MCF 10A (cell line): ENCODE measurements around the gene GARS1. TPM values are rescaled to one million over a fixed set of nuclear protein-coding genes. Genes with fewer than 3 reads are reported as not detected.

Source experiments
- BruUV-seq: library from RNA; stranded (reverse); fragments of 400-500 nt; replicated peaks from 2 replicates; lab custom pipeline; 2021; lab: Mats Ljungman, UMichigan
- CTCF ChIA-PET: fragments of 300-600 bp; sonication (Branson Sonifier 250); formaldehyde crosslinking; extraction: SDS; loops from one replicate; lab custom pipeline; 2021; ENCODE audit warnings: antibody characterized with exemption, inconsistent platforms; lab: Yijun Ruan, JAX
- POLR2A ChIA-PET: fragments of 300-600, 350-650 bp; sonication (Branson Sonifier 250); formaldehyde crosslinking; extraction: SDS; loops from one replicate; lab custom pipeline; 2020; ENCODE audit warnings: antibody characterized with exemption, inconsistent platforms; lab: Yijun Ruan, JAX
- DNase-seq: peaks from one replicate; pipeline ENCODE4 v3.0.0-alpha.2; 2018; ENCODE audit not compliant: unreplicated experiment
- H3K27ac Mint-ChIP-seq: one replicate; pipeline ENCODE4 v1.8.0; 2022; ENCODE audit warnings: mild to moderate bottlenecking, low read depth, mixed read lengths; ENCODE audit not compliant: unreplicated experiment
- H3K27me3 Mint-ChIP-seq: one replicate; pipeline ENCODE4 v1.8.0; 2022; ENCODE audit warnings: mixed read lengths; ENCODE audit not compliant: insufficient read depth, unreplicated experiment
- H3K36me3 Mint-ChIP-seq: one replicate; pipeline ENCODE4 v1.8.0; 2022; ENCODE audit warnings: mild to moderate bottlenecking, moderate library complexity, mixed read lengths; ENCODE audit not compliant: insufficient read depth, unreplicated experiment
- H3K4me1 Mint-ChIP-seq: one replicate; pipeline ENCODE4 v1.8.0; 2022; ENCODE audit warnings: mixed read lengths; ENCODE audit not compliant: insufficient read depth, unreplicated experiment
- H3K4me3 Mint-ChIP-seq: one replicate; pipeline ENCODE4 v1.8.0; 2022; ENCODE audit warnings: mild to moderate bottlenecking, moderate library complexity, mixed read lengths; ENCODE audit not compliant: unreplicated experiment
- H3K9me3 Mint-ChIP-seq: one replicate; pipeline ENCODE4 v1.8.0; 2022; ENCODE audit warnings: mixed read lengths; ENCODE audit not compliant: unreplicated experiment
- CTCF ChIP-seq: fragments of 200-600 bp; IDR thresholded peaks from one replicate; pipeline ENCODE4 v1.8.0; 2022; ENCODE audit warnings: antibody characterized with exemption, mild to moderate bottlenecking; ENCODE audit not compliant: unreplicated experiment
- intact Hi-C: fragments of 100-400 bp; cut with micrococcal nuclease; formaldehyde crosslinking; loops from 2 replicates; pipeline ENCODE4 v1.14.1; 2022
- total RNA-seq: library from RNA; stranded (reverse); gene quantifications from 2 replicates; pipeline ENCODE4 v1.2.3, GENCODE V29; 2022

GARS1 gene
- total RNA-seq, 1 experiment from 2014 or later = 386 TPM

- intact Hi-C loops = no loop called here
- ChIA-PET POLR2A (interaction anchor here (0.6 kb wide), 1 partner anchor 18 kb away, joined by 4 read pairs; no protein-coding TSS in a partner anchor), CTCF (interaction anchor here (0.6 to 1.2 kb wide), 3 partner anchors 16 to 277 kb away, joined by 3 to 7 read pairs (median 4); no protein-coding TSS in a partner anchor)
- BruUV-seq = no TSS peak
- no peak for DNase-seq
- Mint-ChIP-seq H3K27me3 (no peaks in the 10 kb centered on the region), H3K9me3 (peaks cover 5% of the 10 kb centered on the region), H3K4me3 (no peak overlapping the region), H3K27ac (no peak overlapping the region), H3K4me1 (no peaks in the 10 kb centered on the region), H3K36me3 (no peaks in the 10 kb centered on the region)
- TF ChIP-seq CTCF = no peak
Measured at GRCh38 chr7:30661926-30662325, 67.2 kb downstream of the GARS1 start.

DNA sequence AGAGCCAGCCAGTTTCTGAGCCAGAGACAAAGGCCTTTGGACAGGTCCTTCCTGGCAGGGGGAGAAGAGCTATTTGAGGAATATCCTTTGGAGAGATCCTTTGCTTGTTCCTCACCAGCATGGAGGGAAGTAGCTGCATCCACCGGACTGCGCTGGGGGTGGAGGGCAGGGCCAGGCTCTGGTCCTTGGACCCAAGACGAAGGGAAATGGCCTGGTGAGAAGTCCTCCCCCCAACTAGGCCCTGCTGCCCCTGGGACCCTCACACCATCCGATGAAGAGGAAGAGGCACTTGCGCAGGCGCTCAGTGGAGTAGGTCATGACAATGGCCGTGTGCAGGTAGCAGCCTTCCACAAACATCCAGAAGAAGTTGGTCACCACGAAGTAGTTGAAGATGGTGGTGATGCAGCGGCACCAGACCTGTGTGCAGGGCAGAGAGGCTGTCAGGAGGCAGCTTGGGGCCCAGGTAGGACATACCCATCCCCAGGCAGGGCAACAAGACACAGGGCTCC is 67.8 kb downstream of the GARS1 start:
- TF ChIP-seq CTCF = no peak
- no TSS peak for BruUV-seq
- Mint-ChIP-seq H3K4me3 (no peak overlapping the region), H3K27me3 (no peaks in the 10 kb centered on the region), H3K9me3 (peaks cover 5% of the 10 kb centered on the region), H3K4me1 (no peaks in the 10 kb centered on the region), H3K36me3 (no peaks in the 10 kb centered on the region), H3K27ac (no peak overlapping the region)
- no peak for DNase-seq
- intact Hi-C loops = no loop called here
- CTCF ChIA-PET = interaction anchor here (0.6 kb wide), 2 partner anchors 235 to 276 kb away, joined by 3 to 4 read pairs; no protein-coding TSS in a partner anchor
- POLR2A ChIA-PET = no interaction called here

DNA sequence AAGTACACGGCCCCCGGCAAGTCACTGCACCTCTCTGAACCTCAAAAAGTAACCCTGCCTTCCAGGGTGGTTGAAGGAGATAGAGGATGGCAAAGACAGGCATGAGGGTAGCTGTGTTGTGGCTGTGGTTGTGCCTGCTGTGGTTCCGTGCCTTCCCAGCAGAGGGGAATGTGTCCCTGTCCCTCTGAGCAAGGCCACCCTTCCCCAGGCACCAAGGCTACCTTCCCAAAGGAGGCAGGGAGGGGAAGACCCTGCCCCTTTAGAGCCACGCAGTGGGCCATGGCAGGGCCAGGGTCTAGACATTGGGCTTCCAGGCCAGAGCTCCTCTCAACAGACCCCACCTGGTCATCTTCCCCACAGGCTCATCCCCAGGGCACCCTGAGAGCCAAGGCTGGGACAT is 68.7 kb downstream of the GARS1 start:
- Mint-ChIP-seq H3K27ac (no peak overlapping the region), H3K4me1 (no peaks in the 10 kb centered on the region)
- BruUV-seq = no TSS peak

More for the DNA sequence above, 68.7 kb downstream of the GARS1 start:
- POLR2A ChIA-PET = no interaction called here
- Mint-ChIP-seq H3K4me3 (no peak overlapping the region), H3K36me3 (no peaks in the 10 kb centered on the region), H3K27me3 (no peaks in the 10 kb centered on the region), H3K9me3 (no peaks in the 10 kb centered on the region)
- no peak for TF ChIP-seq CTCF
- CTCF ChIA-PET = interaction anchor here (0.6 to 1.4 kb wide), 2 partner anchors 36 to 76 kb away, joined by 3 to 6 read pairs; no protein-coding TSS in a partner anchor
- DNase-seq = no peak
- intact Hi-C loops = no loop called here
